Measurements from ENCODE around the gene NUMA1.

The NUMA1 gene

GRCh38 chr11:72000202-72000867, 80.0 kb downstream of the NUMA1 start:
- no peak for DNase-seq (ENCODE audit: low read depth)

DNA sequence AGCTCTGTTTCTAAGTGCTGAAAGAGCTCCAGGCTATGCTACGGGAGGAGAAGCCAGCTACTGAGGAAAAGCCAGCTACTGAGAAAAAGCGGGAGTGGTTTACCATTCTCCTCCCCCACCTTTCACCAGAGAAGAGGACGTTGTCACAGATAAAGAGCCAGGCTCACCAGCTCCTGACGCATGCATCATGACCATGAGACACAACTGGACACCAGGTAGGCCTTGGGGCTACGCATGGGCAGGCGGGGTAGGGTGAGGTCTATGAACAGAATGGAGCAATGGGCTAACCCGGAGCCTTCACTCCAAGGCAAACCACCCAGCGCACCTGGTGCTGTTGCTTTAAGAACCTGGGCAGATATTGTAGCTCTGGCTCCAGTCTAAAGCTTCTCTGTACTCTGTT, 80.5 kb downstream of the NUMA1 start:
- no peak for DNase-seq (ENCODE audit: low read depth)

DNA sequence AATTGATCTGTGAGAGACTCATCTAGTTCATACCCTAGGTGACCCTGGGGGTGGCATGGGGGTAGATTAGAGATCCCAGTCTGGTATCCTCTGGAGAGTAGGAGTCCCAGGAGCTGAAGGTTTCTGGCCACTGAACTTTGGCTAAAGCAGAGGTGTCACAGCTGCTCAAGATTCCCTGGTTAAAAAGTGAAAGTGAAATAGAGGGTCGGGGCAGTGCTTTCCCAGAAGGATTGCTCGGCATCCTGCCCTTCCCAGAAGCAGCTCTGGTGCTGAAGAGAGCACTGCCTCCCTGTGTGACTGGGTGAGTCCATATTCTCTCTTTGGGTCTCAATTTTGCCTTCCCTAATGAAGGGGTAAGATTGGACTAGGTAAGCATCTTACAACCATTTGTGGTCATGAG, 81.0 kb downstream of the NUMA1 start:
- peak; percentile 37 for DNase-seq (ENCODE audit: low read depth)

- DNase-seq (ENCODE audit: low read depth) = no peak
These were observed 81.6 kb downstream of the NUMA1 start, which contains the start of gene IL18BP for GRCh38 chr11:71998649-71999310. IL18BP (plus strand) TSS chr11:71998909; CDS start chr11:71999985, 1,076 bp downstream.

GRCh38 chr11:71998061-71998460, 82.3 kb downstream of the NUMA1 start:
- no peak for DNase-seq (ENCODE audit: low read depth)

GRCh38 chr11:71997594-71997993, 82.7 kb downstream of the NUMA1 start:
- no peak for DNase-seq (ENCODE audit: low read depth)

GRCh38 chr11:71996946-71997345, 83.4 kb downstream of the NUMA1 start:
- DNase-seq (ENCODE audit: low read depth) = no peak

GRCh38 chr11:71996517-71996916, 83.8 kb downstream of the NUMA1 start:
- DNase-seq (ENCODE audit: low read depth) = no peak

DNA sequence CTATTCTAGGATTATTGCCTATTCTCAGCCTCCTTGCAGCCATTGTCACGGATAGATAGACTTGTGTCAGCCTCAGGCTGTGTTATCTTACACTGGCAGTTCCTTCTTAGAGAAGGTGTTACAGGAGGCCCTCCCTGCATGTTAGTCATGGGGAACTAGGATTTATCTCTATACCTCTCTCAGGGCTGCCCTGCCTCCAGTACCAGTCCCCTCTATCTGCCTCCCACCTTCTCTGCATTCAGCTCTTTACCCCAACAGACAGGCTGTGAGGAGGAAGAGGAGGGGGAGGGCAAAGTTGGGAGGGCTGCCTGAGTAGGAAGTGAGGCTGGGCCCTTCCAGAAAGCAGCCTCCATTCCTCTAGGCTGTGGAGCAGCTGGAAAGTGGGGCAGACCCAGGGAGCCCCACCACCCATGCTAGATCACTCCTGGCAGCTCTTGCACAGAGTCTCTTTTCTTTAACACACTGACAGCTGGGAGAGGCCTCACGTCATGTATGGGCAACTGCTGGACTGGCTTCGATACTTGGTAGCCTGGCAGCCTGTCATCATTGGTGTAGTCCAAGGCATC, 84.5 kb downstream of the NUMA1 start:
- no peak for DNase-seq (ENCODE audit: low read depth)

- DNase-seq (ENCODE audit: low read depth) = no peak
These were observed 85.6 kb downstream of the NUMA1 start for GRCh38 chr11:71994786-71995185.

DNA sequence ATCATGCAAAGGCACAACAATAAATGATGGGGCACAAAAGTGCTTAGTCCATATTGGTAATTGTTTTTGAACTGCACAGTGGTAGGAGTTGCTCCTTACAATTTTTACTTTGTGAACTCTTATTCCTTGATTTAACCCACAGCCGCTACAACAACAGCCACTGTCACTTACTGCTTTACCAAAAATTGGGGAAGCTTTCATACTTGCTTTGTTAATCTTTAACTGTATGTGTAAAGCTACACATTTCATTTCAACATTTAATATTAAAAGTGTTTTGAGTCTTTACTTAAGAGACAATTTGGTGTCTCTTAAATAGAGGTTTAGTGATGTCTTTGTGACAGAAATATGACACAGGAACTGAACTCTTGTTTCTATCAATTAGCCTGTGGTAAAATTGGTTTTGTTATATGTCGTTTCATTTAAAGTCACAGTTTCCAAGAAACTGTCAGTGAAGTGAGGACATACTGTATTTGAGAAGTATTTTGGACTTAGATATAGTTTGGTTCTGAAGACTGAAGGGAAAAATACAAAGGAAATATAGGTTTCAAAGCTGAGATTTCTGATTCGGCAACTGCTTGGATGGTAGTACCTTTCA, 88.1 kb downstream of the NUMA1 start:
- DNase-seq (ENCODE audit: low read depth) = no peak

- no peak for DNase-seq (ENCODE audit: low read depth)
These were observed 88.8 kb downstream of the NUMA1 start for GRCh38 chr11:71991494-71991893.

GRCh38 chr11:71990701-71991100, 89.6 kb downstream of the NUMA1 start:
- DNase-seq (ENCODE audit: low read depth) = no peak

GRCh38 chr11:71988050-71988449, 92.3 kb downstream of the NUMA1 start:
- peak; percentile 68 for DNase-seq (ENCODE audit: low read depth)

DNA sequence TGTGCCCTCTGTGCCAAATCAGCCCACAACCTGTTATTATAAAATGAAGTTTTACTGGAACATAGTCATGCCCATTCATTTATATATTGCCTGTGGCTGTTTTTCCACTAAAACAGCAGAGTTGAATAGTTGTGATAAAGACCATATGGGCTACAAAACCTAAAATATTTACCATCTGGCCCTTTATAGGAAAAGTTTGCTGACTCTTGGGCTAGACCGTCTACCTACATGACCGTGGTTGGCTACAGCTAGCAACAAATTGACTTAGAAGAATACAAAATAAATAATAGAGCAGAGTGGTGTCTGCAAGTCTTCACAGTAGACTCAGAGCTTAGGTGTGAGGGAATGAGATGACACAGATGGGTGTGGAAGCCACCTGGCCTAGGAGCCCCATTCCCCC, 92.8 kb downstream of the NUMA1 start:
- DNase-seq (ENCODE audit: low read depth) = no peak

GRCh38 chr11:71986131-71986530, 94.2 kb downstream of the NUMA1 start:
- no peak for DNase-seq (ENCODE audit: low read depth)

DNA sequence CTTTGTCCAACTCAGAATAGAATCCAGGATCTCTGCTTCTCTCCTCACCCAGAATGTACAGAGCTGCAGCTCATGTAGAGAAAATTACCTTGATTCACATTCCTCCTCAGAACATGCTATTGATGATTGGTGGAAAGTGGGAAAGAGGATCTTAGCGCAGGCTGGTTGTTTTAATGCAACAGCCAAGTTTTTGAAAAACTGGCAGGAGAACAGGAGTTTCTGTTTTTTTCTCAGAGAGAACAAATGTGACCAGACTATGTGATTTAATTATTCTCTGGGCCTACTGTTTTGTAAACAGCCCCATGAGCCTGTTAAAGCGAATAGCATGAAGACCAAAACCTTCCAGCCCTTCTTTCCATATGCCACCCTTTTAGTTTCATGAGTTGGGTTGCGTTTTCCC, 100.7 kb downstream of the NUMA1 start:
- no peak for DNase-seq (ENCODE audit: low read depth)

- DNase-seq (ENCODE audit: low read depth) = no peak
These were observed 101.2 kb downstream of the NUMA1 start for GRCh38 chr11:71979094-71979493.

DNA sequence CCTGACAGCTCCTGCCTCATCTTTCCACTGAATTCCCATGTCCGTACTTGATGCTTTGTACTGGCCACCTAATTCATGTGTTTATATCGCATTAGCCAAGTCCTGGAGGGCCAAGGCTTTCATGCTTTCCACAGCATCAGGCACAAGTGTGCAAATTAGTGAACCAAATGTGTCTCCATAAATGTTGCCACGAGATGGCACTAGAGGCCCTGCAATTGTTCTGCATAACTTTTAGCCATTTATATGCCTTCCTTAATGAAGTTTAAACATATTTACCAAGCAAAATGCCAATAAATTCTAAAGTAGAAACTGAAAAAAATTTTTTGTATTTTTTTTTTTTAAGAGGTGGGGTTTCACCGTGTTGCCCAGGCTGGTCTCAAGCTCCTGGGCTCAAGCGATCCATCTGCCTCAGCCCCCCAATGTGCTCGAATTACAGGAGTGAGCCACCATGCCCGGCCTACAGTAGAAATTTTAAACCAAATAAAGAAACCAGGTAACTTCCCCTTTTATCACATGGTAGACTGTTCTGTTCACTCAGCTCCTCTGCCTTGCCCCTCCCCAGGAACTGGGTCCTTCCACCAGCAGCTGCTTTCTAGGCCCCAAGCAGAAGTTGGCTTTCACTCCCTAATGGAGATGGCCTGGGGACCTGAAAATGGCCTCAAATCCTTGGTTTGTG, 102.5 kb downstream of the NUMA1 start:
- peak; percentile 31 for DNase-seq (ENCODE audit: low read depth)

DNA sequence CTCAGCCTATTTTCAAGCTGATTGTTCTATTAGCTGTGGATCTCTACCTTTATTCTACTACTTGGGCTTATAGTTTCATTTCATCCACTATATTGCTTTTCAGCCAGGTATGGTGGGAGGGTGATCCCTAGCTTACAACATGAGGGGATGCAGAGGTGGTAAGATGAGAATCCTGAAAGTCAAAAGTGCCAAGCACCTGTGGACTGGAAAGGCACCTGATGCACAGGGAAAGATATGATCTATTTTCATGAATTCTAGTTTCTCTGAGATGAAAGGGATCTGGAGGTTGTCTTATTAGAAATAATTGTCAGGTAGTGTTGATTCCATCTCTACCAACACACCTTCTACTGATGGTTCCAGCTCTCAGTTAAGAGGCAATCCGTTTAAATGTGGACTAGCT, 103.3 kb downstream of the NUMA1 start:
- no peak for DNase-seq (ENCODE audit: low read depth)

GRCh38 chr11:71976551-71976950, 103.8 kb downstream of the NUMA1 start:
- no peak for DNase-seq (ENCODE audit: low read depth)

GRCh38 chr11:71971680-71972079, 108.7 kb downstream of the NUMA1 start:
- no peak for DNase-seq (ENCODE audit: low read depth)

DNA sequence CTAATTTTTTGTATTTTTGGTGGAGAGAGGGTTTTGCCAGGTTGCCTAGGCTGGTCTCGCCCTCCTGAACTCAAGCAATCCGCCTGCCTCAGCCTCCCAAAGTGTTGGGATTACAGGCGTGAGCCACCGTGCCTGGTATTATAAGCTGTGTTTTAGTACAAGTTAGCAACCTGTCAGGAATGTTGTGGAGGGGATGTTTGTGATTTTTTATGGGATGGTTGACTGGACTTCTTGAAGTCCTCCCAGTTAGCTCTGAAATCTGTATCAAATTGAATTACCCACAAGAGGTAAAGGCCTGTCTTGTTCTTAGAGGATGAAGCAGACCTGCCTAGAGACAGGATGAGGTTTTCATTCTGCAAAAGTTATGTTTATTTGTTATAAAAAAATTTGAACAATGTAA, 115.7 kb downstream of the NUMA1 start:
- no peak for DNase-seq (ENCODE audit: low read depth)

Data from stromal cell of bone marrow (primary cell).